Naive B cell (primary cell): ENCODE data around the gene POMGNT2. TPM values are rescaled to one million over a fixed set of nuclear protein-coding genes. Genes with fewer than 3 reads are reported as not detected.

ENCODE experiments used
- ATAC-seq, 2 donors: fragments of 150-1000 bp; cut with Tn5 transposase; 2 replicates each; pipeline ENCODE4 v1.10.0; 2021; ENCODE audit warnings: low read depth in 2 of 2, mild to moderate bottlenecking in 2 of 2, moderate library complexity in 2 of 2
- DNase-seq: peaks from one replicate; pipeline ENCODE4 v3.0.0; 2022
- H3K27ac Mint-ChIP-seq, 6 donors: one replicate each; pipeline ENCODE4 v1.8.0; 2020 to 2022; ENCODE audit warnings: mild to moderate bottlenecking in 6 of 6, mixed read lengths in 6 of 6, moderate library complexity in 5 of 6, inconsistent platforms in 2 of 6
- H3K27me3 Mint-ChIP-seq, 3 donors: one replicate each; pipeline ENCODE4 v1.8.0; 2021 to 2022; ENCODE audit warnings: mixed read lengths in 3 of 3, mild to moderate bottlenecking in 1 of 3
- H3K36me3 Mint-ChIP-seq, 2 donors: one replicate each; pipeline ENCODE4 v1.8.0; 2020 to 2022; ENCODE audit warnings: mixed read lengths in 2 of 2, inconsistent platforms in 1 of 2, mild to moderate bottlenecking in 1 of 2
- H3K4me1 Mint-ChIP-seq, 3 donors: one replicate each; pipeline ENCODE4 v1.8.0; 2020 to 2022; ENCODE audit warnings: mixed read lengths in 3 of 3, inconsistent platforms in 1 of 3, mild to moderate bottlenecking in 1 of 3, moderate library complexity in 1 of 3
- H3K4me3 Mint-ChIP-seq, 8 donors: one replicate each; pipeline ENCODE4 v1.8.0; 2020 to 2022; ENCODE audit warnings: mild to moderate bottlenecking in 8 of 8, mixed read lengths in 8 of 8, moderate library complexity in 8 of 8, inconsistent platforms in 2 of 8
- H3K9me3 Mint-ChIP-seq, 7 donors: one replicate each; pipeline ENCODE4 v1.8.0; 2020 to 2022; ENCODE audit warnings: mixed read lengths in 7 of 7, mild to moderate bottlenecking in 5 of 7, inconsistent platforms in 2 of 7, moderate library complexity in 1 of 7
- polyA plus RNA-seq, 6 donors: library from polyadenylated mRNA; unstranded; fragments of 300-500 nt; fragmentation: Illumina TruSeq; gene quantifications; one replicate each; pipeline ENCODE4 v1.2.3, GENCODE V29; 2021; ENCODE audit warnings: low read depth in 6 of 6

The POMGNT2 gene
- polyA plus RNA-seq, 6 donors from 2014 or later = 2.9 to 7.4 (median 6.1) TPM; not detected in 1

- ATAC-seq = no peak
- Mint-ChIP-seq H3K9me3 (no peaks in the 10 kb centered on the region), H3K4me1 (peaks cover 5 to 6% (median 5%) of the 10 kb centered on the region in 3 donors), H3K4me3 (no peak overlapping the region), H3K27me3 (no peaks in the 10 kb centered on the region), H3K27ac (no peak overlapping the region), H3K36me3 (no peaks in the 10 kb centered on the region)
- no peak for DNase-seq
Observed at GRCh38 chr3:43095370-43095769, 10.5 kb downstream of the POMGNT2 start.

GRCh38 chr3:43094851-43095250, 11.0 kb downstream of the POMGNT2 start:
- H3K9me3 Mint-ChIP-seq = no peaks in the 10 kb centered on the region
- no peaks in the 10 kb centered on the region for H3K27me3 Mint-ChIP-seq
- no peak for ATAC-seq
- peaks cover 5 to 6% (median 5%) of the 10 kb centered on the region in 3 donors for H3K4me1 Mint-ChIP-seq
- no peak overlapping the region for H3K27ac Mint-ChIP-seq
- H3K4me3 Mint-ChIP-seq = no peak overlapping the region
- no peak for DNase-seq
- H3K36me3 Mint-ChIP-seq = no peaks in the 10 kb centered on the region

- no peak for ATAC-seq
- peaks cover 5 to 6% (median 5%) of the 10 kb centered on the region in 3 donors for H3K4me1 Mint-ChIP-seq
- no peak for DNase-seq
Observed at GRCh38 chr3:43094381-43094780, 11.5 kb downstream of the POMGNT2 start.

GRCh38 chr3:43093974-43094373, 11.9 kb downstream of the POMGNT2 start:
- no peak for DNase-seq
- Mint-ChIP-seq H3K27ac (no peak overlapping the region), H3K36me3 (no peaks in the 10 kb centered on the region), H3K4me3 (no peak overlapping the region), H3K27me3 (no peaks in the 10 kb centered on the region), H3K9me3 (no peaks in the 10 kb centered on the region), H3K4me1 (peaks cover 5 to 6% (median 5%) of the 10 kb centered on the region in 3 donors)
- ATAC-seq = no peak

More at GRCh38 chr3:43094381-43094780, 11.5 kb downstream of the POMGNT2 start:
- no peaks in the 10 kb centered on the region for H3K9me3 Mint-ChIP-seq
- peak overlapping the region in 1 of 6 donors; percentile 16 for H3K27ac Mint-ChIP-seq
- no peaks in the 10 kb centered on the region for H3K27me3 Mint-ChIP-seq
- no peak overlapping the region for H3K4me3 Mint-ChIP-seq
- no peaks in the 10 kb centered on the region for H3K36me3 Mint-ChIP-seq

GRCh38 chr3:43093006-43093405, 12.9 kb downstream of the POMGNT2 start:
- Mint-ChIP-seq H3K27me3 (no peaks in the 10 kb centered on the region), H3K36me3 (no peaks in the 10 kb centered on the region), H3K4me1 (peaks cover 5 to 6% (median 5%) of the 10 kb centered on the region in 3 donors), H3K4me3 (no peak overlapping the region), H3K9me3 (no peaks in the 10 kb centered on the region), H3K27ac (peak overlapping the region in 1 of 6 donors; percentile 56)
- DNase-seq (no peak), ATAC-seq (no peak)

- ATAC-seq (no peak), DNase-seq (no peak)
- Mint-ChIP-seq H3K27me3 (no peaks in the 10 kb centered on the region), H3K4me3 (no peak overlapping the region), H3K36me3 (no peaks in the 10 kb centered on the region), H3K27ac (peak overlapping the region in 2 of 6 donors; percentile 2 to 23), H3K4me1 (peaks cover 5 to 6% (median 5%) of the 10 kb centered on the region in 3 donors), H3K9me3 (no peaks in the 10 kb centered on the region)
Observed at GRCh38 chr3:43091481-43091880, 14.4 kb downstream of the POMGNT2 start.

GRCh38 chr3:43090238-43090637, 15.6 kb downstream of the POMGNT2 start:
- H3K4me3 Mint-ChIP-seq = no peak overlapping the region
- DNase-seq = no peak
- H3K4me1 Mint-ChIP-seq = peaks cover 0 to 5% (median 5%) of the 10 kb centered on the region in 3 donors
- peak overlapping the region in 1 of 6 donors; percentile 1 for H3K27ac Mint-ChIP-seq
- peaks cover 0 to under 1% (median 0%) of the 10 kb centered on the region in 7 donors for H3K9me3 Mint-ChIP-seq
- H3K36me3 Mint-ChIP-seq = no peaks in the 10 kb centered on the region
- no peaks in the 10 kb centered on the region for H3K27me3 Mint-ChIP-seq
- ATAC-seq = no peak

GRCh38 chr3:43089081-43089480, 16.8 kb downstream of the POMGNT2 start:
- no peaks in the 10 kb centered on the region for H3K36me3 Mint-ChIP-seq
- peaks cover 0 to 2% (median 0%) of the 10 kb centered on the region in 7 donors for H3K9me3 Mint-ChIP-seq
- DNase-seq (no peak), ATAC-seq (no peak)
- no peaks in the 10 kb centered on the region for H3K27me3 Mint-ChIP-seq
- no peak overlapping the region for H3K4me3 Mint-ChIP-seq
- peaks cover 0 to 5% (median 5%) of the 10 kb centered on the region in 3 donors for H3K4me1 Mint-ChIP-seq
- no peak overlapping the region for H3K27ac Mint-ChIP-seq

GRCh38 chr3:43087249-43087776, 18.6 kb downstream of the POMGNT2 start:
- Mint-ChIP-seq H3K4me3 (no peak overlapping the region), H3K27me3 (no peaks in the 10 kb centered on the region), H3K4me1 (peaks cover 0 to 5% (median 5%) of the 10 kb centered on the region in 3 donors), H3K9me3 (peaks cover 0 to 2% (median 0%) of the 10 kb centered on the region in 7 donors), H3K27ac (no peak overlapping the region), H3K36me3 (peaks cover 0 to 4% of the 10 kb centered on the region in 2 donors)
- ATAC-seq (no peak), DNase-seq (no peak)

GRCh38 chr3:43086460-43087165, 19.3 kb downstream of the POMGNT2 start:
- no peak for ATAC-seq

GRCh38 chr3:43082457-43082856, 23.4 kb downstream of the POMGNT2 start:
- Mint-ChIP-seq H3K27ac (no peak overlapping the region), H3K4me3 (no peak overlapping the region), H3K36me3 (peaks cover 20 to 26% of the 10 kb centered on the region in 2 donors), H3K27me3 (no peaks in the 10 kb centered on the region), H3K4me1 (no peaks in the 10 kb centered on the region), H3K9me3 (peaks cover 0 to 3% (median 0%) of the 10 kb centered on the region in 7 donors)
- DNase-seq (no peak), ATAC-seq (no peak)

More at GRCh38 chr3:43086460-43087165, 19.3 kb downstream of the POMGNT2 start:
- peaks cover 0 to 5% (median under 1%) of the 10 kb centered on the region in 3 donors for H3K4me1 Mint-ChIP-seq
- H3K27me3 Mint-ChIP-seq = no peaks in the 10 kb centered on the region
- no peak overlapping the region for H3K27ac Mint-ChIP-seq
- peaks cover 0 to 2% (median 0%) of the 10 kb centered on the region in 7 donors for H3K9me3 Mint-ChIP-seq
- peaks cover 0 to 5% of the 10 kb centered on the region in 2 donors for H3K36me3 Mint-ChIP-seq
- H3K4me3 Mint-ChIP-seq = no peak overlapping the region
- no peak for DNase-seq

- Mint-ChIP-seq H3K36me3 (peaks cover 20 to 33% of the 10 kb centered on the region in 2 donors), H3K4me3 (no peak overlapping the region), H3K9me3 (peaks cover 0 to 3% (median 0%) of the 10 kb centered on the region in 7 donors), H3K27ac (no peak overlapping the region), H3K4me1 (no peaks in the 10 kb centered on the region), H3K27me3 (no peaks in the 10 kb centered on the region)
- no peak for DNase-seq
- ATAC-seq = no peak
Observed at GRCh38 chr3:43081796-43082195, 24.1 kb downstream of the POMGNT2 start.

GRCh38 chr3:43080726-43081568, 24.9 kb downstream of the POMGNT2 start:
- no peak for DNase-seq
- Mint-ChIP-seq H3K4me3 (no peak overlapping the region), H3K27ac (no peak overlapping the region), H3K27me3 (no peaks in the 10 kb centered on the region), H3K9me3 (peaks cover 0 to 3% (median 0%) of the 10 kb centered on the region in 7 donors), H3K4me1 (no peaks in the 10 kb centered on the region), H3K36me3 (peaks cover 20 to 33% of the 10 kb centered on the region in 2 donors)
- ATAC-seq = no peak
